Suppressor macrophage treated with lipopolysaccharide for 1 hour (primary cell): ENCODE data around the gene TMEM190.

ENCODE experiments used
- DNase-seq, 3 donors: peaks; one replicate each; pipeline ENCODE4 v3.0.0-alpha.2; 2020 to 2022

Gene TMEM190

DNA sequence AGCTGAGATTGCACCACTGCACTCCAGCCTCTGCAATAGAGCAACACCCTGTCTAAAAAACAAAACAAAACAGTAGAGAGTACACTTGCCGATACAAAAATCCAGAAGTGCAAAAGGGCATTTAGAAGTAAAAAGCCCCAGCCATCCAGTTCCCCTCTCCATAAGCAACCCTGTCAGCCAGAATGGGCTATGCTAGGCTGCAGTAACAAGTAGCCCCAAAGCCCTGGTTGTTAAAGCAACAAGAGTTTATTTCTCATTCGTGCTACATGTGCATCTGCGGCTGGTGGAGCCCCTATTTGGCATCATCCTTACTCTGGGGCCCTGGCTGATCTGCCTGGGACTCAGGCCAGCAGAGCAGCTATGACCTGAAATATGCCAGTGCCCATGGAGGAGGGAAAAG lies 47.9 kb downstream of the TMEM190 start:
- DNase-seq = no peak

DNA sequence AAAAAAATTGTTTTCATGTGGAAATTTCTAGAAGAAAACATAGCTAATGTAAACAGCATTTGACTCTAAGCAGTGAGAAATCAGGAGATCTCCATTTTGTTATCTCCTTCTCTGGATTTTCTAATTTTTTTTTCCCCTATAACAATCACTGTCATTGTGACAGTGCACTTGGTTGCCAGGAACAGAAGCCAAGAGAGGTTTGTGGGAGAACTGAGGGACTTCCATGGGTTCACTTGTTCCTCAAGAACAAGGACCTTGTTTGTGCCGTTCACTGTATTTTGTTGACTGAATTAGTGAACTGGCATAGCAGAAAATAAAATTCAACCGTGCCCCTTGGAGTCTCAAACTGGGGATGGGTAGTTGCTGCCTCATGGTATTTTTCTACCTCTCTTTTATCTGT lies 49.4 kb downstream of the TMEM190 start:
- DNase-seq = no peak
